Upper lobe of left lung (tissue), 6 donors: ENCODE results near the gene OLFML2B. TPM values are rescaled to one million over a fixed set of nuclear protein-coding genes. Genes with fewer than 3 reads are reported as not detected.
"Not testable (repeated sequence)": the region's sequence is repeated elsewhere in the genome, so short reads cannot be mapped to it uniquely, and the experiment has no call there.

Experiments used
- ATAC-seq, 2 donors: fragments of 200-7000 bp; cut with Tn5 transposase; one replicate each; pipeline ENCODE4 v1.9.1; 2022; ENCODE audit warnings: mild to moderate bottlenecking in 2 of 2, moderate library complexity in 2 of 2; ENCODE audit not compliant: low FRiP score in 2 of 2
- DNase-seq, 2 donors: peaks; one replicate each; pipeline ENCODE4 v3.0.0-alpha.2; 2019 to 2020
- H3K27ac ChIP-seq, 4 donors: fragments of 200-600 bp; sonication (generic); one replicate each; pipeline ENCODE4 v1.5.1; 2016 to 2019
- H3K27me3 ChIP-seq, 4 donors: fragments of 200-600 bp; sonication (generic); one replicate each; pipeline ENCODE4 v1.5.1; 2017 to 2019
- H3K36me3 ChIP-seq, 4 donors: fragments of 200-600 bp; sonication (generic); one replicate each; pipeline ENCODE4 v1.5.1; 2016 to 2019
- H3K4me1 ChIP-seq, 4 donors: fragments of 200-600 bp; sonication (generic); one replicate each; pipeline ENCODE4 v1.5.1; 2018 to 2019
- H3K4me3 ChIP-seq, 4 donors: fragments of 200-600 bp; sonication (generic); one replicate each; pipeline ENCODE4 v1.5.1; 2017 to 2019; ENCODE audit warnings: mild to moderate bottlenecking in 2 of 4, moderate library complexity in 1 of 4
- H3K9me3 ChIP-seq, 4 donors: fragments of 200-600 bp; sonication (generic); one replicate each; pipeline ENCODE4 v1.5.1; 2018 to 2019
- EP300 ChIP-seq, 4 donors: sonication (generic); formaldehyde crosslinking; IDR thresholded peaks; one replicate each; pipeline ENCODE4 v1.5.1; 2017; ENCODE audit warnings: antibody characterized with exemption in 4 of 4, control low read depth in 2 of 4
- POLR2A ChIP-seq, 4 donors: fragments of 450-650 bp; IDR thresholded peaks; one replicate each; pipeline ENCODE4 v1.5.1; 2016 to 2017; ENCODE audit warnings: antibody characterized with exemption in 4 of 4, mild to moderate bottlenecking in 2 of 4
- POLR2AphosphoS5 ChIP-seq, 2 donors: sonication (generic); formaldehyde crosslinking; IDR thresholded peaks; one replicate each; pipeline ENCODE4 v1.5.1; 2017; ENCODE audit warnings: antibody characterized with exemption in 2 of 2
- WGBS, 2 donors: methylation state at CpG; one replicate each; pipeline ENCODE4 v1.1.5; 2017 to 2018; 5-methylcytosine and 5-hydroxymethylcytosine counted together
- total RNA-seq, 6 donors: library from RNA; depleted of rRNA in 4 of 6; stranded (reverse); fragments of >200 nt in 4 of 6; gene quantifications; one replicate each; pipeline versions ENCODE4 v1.1.0 to v1.2.1, GENCODE V29; 2016 to 2021
- TF ChIP-seq, protein P1 (sequence below), 6 experiments: fragments of 450-650 bp in 4 of 6; fragments of 200-600 bp in 2 of 6; sonication (generic) in 2 of 6; IDR thresholded peaks; one replicate each; pipeline ENCODE4 v1.5.1; 2016 to 2019; ENCODE audit warnings: antibody characterized with exemption in 6 of 6
- donor health status: DM: no; HTN: no; CAD: no; lungs with moderate emphysema.
- donor health status: DM: no; HTN: yes; CAD: no; lungs with severe emphysema.

Gene OLFML2B
- total RNA-seq, 6 donors from 2014 or later: 5.1 to 51.3 (median 9.9) TPM

DNA sequence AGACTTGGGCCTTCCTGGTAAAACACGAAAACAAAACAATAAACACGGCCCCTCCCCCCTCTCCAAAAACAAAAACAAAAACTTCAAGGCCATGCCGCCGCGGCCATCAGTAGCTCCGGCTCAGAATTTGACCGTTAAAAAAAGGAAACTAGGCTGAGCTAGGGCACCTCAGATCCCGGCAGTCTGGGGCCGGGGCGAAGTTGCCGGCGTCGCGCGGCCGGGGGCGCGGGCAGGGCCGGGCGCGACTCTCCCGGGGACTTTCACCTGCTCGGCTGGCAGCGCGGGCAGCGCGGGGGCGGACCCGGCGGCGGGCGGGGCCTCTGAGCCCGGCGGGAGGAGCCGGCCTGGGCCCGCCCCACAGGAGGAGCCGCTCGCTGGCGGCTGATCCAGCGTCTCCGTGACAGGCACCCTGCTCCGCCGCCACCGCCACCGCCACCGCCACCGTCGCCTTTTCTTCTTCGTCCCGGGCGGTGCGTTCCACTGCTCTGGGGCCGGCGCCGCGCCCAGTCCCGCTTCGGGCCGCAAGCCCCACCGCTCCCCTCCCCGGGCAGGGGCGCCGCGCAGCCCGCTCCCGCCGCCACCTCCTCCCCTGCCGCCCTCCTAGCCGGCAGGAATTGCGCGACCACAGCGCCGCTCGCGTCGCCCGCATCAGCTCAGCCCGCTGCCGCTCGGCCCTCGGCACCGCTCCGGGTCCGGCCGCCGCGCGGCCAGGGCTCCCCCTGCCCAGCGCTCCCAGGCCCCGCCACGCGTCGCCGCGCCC lies 45.8 kb upstream of the OLFML2B start, which contains the start of gene NOS1AP:
Gene NOS1AP (plus strand): TSS at position 358 of the 760 bp plus-strand sequence. CDS start 487 bp downstream, outside the sequence.
- Histone ChIP-seq H3K4me3 (peak within 1 kb of the TSS; percentile 51 to 87 (median 74)), H3K4me1 (peaks cover 13 to 31% (median 16%) of the 10 kb centered on the region in 4 donors), H3K9me3 (peaks cover 0 to under 1% (median 0%) of the 10 kb centered on the region in 4 donors), H3K27me3 (no peaks in the 10 kb centered on the region), H3K27ac (peak within 1 kb of the TSS; percentile 39 to 84 (median 69)), H3K36me3 (no peaks in the 10 kb centered on the region)
- peak; percentile 91 to 98 for ATAC-seq
- peak; percentile 92 to 97 for DNase-seq
- WGBS, 2 donors: 0 to 1% methylated on average over 2 to 53 of the region's 95 CpGs
- TF ChIP-seq, protein P1, sequence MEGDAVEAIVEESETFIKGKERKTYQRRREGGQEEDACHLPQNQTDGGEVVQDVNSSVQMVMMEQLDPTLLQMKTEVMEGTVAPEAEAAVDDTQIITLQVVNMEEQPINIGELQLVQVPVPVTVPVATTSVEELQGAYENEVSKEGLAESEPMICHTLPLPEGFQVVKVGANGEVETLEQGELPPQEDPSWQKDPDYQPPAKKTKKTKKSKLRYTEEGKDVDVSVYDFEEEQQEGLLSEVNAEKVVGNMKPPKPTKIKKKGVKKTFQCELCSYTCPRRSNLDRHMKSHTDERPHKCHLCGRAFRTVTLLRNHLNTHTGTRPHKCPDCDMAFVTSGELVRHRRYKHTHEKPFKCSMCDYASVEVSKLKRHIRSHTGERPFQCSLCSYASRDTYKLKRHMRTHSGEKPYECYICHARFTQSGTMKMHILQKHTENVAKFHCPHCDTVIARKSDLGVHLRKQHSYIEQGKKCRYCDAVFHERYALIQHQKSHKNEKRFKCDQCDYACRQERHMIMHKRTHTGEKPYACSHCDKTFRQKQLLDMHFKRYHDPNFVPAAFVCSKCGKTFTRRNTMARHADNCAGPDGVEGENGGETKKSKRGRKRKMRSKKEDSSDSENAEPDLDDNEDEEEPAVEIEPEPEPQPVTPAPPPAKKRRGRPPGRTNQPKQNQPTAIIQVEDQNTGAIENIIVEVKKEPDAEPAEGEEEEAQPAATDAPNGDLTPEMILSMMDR (IDR thresholded peaks at IDR 0.05): peak in 1 of 6 experiments; percentile 18
- TF ChIP-seq EP300 (IDR thresholded peaks at IDR 0.05) (no peak), POLR2AphosphoS5 (IDR thresholded peaks at IDR 0.05) (peak in 1 of 2 donors; percentile 20), POLR2A (IDR thresholded peaks at IDR 0.05) (peak in 3 of 4 donors; percentile 58 to 78 (median 59))

DNA sequence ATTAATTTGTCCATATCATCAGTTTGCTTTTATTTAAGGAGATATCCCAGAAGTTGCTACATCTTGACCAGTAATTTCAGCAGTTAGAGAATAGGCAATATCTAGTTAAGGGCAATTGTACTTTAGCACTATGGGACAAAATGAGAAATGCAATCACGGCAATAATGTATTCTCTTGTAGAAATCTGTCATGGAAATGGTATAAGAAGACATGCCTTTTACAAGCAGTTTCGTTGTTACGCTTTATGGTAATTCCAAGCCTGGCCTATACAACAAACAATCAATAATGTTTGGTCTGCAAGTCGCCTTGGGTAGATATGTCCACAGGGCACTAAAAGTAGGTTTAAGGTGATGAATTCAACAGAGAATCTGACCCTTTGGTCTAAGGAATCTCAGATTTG lies 44.6 kb upstream of the OLFML2B start:
- DNase-seq: no peak

DNA sequence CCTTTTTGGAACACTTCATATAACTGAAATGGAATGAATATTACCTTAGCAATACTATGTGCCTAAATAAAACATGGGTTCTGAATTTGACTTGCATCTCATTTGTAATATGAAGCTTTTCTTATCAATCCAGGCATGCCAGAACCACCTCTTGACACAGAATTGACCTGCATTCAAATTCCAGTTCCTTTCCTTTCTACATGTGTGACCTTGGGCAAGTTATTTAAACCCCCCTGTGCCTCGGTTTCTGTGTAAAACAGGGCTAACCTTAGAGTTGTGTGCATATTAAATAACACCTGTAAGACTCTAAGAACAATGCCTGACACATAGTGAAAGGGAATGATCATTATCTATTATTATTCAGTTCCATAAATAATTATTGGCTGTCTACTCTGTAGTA lies 43.8 kb upstream of the OLFML2B start:
- Histone ChIP-seq H3K27me3 (no peaks in the 10 kb centered on the region), H3K4me3 (no peak overlapping the region), H3K36me3 (no peaks in the 10 kb centered on the region), H3K4me1 (peaks cover 13 to 30% (median 16%) of the 10 kb centered on the region in 4 donors), H3K27ac (no peak overlapping the region), H3K9me3 (no peaks in the 10 kb centered on the region)
- 77 to 78% methylated on average over 1 of the region's 1 CpG for WGBS, 2 donors
- no peak for DNase-seq
- ATAC-seq: no peak
- TF ChIP-seq, protein P1 (IDR thresholded peaks at IDR 0.05): no peak
- no peak for TF ChIP-seq POLR2A (IDR thresholded peaks at IDR 0.05)
- TF ChIP-seq EP300 (IDR thresholded peaks at IDR 0.05): no peak
- no peak for TF ChIP-seq POLR2AphosphoS5 (IDR thresholded peaks at IDR 0.05)

More for the DNA sequence above, 44.6 kb upstream of the OLFML2B start:
- TF ChIP-seq, protein P1 (IDR thresholded peaks at IDR 0.05): no peak
- TF ChIP-seq EP300 (IDR thresholded peaks at IDR 0.05): no peak
- TF ChIP-seq POLR2AphosphoS5 (IDR thresholded peaks at IDR 0.05): no peak
- TF ChIP-seq POLR2A (IDR thresholded peaks at IDR 0.05): no peak
- H3K4me3 ChIP-seq: no peak overlapping the region
- no peak for ATAC-seq
- no peaks in the 10 kb centered on the region for H3K27me3 ChIP-seq
- 95 to 96% methylated on average over 4 of the region's 4 CpGs for WGBS, 2 donors
- H3K27ac ChIP-seq: no peak overlapping the region
- H3K4me1 ChIP-seq: peaks cover 13 to 31% (median 16%) of the 10 kb centered on the region in 4 donors
- H3K9me3 ChIP-seq: no peaks in the 10 kb centered on the region
- H3K36me3 ChIP-seq: no peaks in the 10 kb centered on the region

DNA sequence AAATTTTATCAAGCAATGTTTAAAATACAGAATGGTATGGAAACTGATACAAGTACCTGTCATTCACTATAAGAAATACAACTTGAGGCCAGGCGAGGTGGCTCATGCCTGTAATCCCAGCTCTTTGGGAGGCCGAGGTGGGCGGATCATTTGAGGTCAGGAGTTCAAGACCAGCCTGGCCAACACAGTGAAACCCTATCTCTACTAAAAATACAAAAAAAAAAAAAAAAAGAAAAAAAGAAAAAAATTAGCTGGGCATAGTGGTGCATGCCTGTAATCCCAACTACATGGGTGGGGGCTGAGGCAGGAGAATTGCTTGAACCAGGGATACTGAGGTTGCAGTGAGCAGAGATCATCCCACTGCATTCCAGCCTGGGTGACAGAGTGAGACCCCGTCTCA lies 43.2 kb upstream of the OLFML2B start:
- not testable (repeated sequence) for H3K27me3 ChIP-seq, H3K27ac ChIP-seq, H3K4me3 ChIP-seq, H3K36me3 ChIP-seq, ATAC-seq, H3K9me3 ChIP-seq, DNase-seq
- WGBS, 2 donors: 82 to 84% methylated on average over 4 of the region's 4 CpGs
- H3K4me1 ChIP-seq: peaks cover 13 to 24% (median 16%) of the 10 kb centered on the region in 4 donors

DNA sequence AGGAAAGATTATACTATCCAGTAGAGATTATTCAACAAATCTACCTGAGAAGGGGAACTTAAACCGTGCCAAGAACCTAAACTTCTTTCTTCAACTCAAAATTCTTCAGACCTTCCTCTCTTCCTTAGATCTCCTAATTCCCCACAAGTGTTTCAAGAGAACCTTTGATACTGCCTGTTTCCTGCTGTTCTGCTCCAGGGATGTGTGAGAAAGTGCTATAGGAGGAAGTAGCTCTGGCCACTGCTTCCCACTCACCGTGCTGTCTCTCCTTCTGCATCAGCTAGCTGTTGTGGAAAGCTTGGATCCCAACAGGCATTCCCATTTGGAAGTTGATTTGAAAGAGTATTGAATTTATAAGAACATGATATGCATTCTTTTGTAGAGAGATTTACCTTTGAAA lies 41.3 kb upstream of the OLFML2B start:
- Histone ChIP-seq H3K4me1 (peaks cover 1 to 8% (median 3%) of the 10 kb centered on the region in 4 donors), H3K27me3 (no peaks in the 10 kb centered on the region), H3K36me3 (no peaks in the 10 kb centered on the region), H3K27ac (no peak overlapping the region), H3K4me3 (no peak overlapping the region), H3K9me3 (no peaks in the 10 kb centered on the region)
- DNase-seq (no peak), ATAC-seq (no peak)
- TF ChIP-seq POLR2A (IDR thresholded peaks at IDR 0.05) (no peak), POLR2AphosphoS5 (IDR thresholded peaks at IDR 0.05) (no peak)
- TF ChIP-seq, protein P1 (IDR thresholded peaks at IDR 0.05): no peak
- WGBS, 2 donors: 69 to 79% methylated on average over 2 of the region's 2 CpGs
